NCI-H1417 (cell line): ENCODE measurements around the gene ZFHX3.
"Not testable (repeated sequence)": the region's sequence is repeated elsewhere in the genome, so short reads cannot be mapped to it uniquely, and the experiment has no call there.

Source experiments
- DNase-seq, 3 experiments: peaks; one replicate each; lab custom pipeline; 2025; lab: John Stamatoyannopoulos, UW

Gene ZFHX3

GRCh38 chr16:72996291-72997062, 51.5 kb downstream of the ZFHX3 start:
- DNase-seq, result no peak

- not testable (repeated sequence) for DNase-seq
Observed at GRCh38 chr16:72995882-72996270, 52.1 kb downstream of the ZFHX3 start.

DNA sequence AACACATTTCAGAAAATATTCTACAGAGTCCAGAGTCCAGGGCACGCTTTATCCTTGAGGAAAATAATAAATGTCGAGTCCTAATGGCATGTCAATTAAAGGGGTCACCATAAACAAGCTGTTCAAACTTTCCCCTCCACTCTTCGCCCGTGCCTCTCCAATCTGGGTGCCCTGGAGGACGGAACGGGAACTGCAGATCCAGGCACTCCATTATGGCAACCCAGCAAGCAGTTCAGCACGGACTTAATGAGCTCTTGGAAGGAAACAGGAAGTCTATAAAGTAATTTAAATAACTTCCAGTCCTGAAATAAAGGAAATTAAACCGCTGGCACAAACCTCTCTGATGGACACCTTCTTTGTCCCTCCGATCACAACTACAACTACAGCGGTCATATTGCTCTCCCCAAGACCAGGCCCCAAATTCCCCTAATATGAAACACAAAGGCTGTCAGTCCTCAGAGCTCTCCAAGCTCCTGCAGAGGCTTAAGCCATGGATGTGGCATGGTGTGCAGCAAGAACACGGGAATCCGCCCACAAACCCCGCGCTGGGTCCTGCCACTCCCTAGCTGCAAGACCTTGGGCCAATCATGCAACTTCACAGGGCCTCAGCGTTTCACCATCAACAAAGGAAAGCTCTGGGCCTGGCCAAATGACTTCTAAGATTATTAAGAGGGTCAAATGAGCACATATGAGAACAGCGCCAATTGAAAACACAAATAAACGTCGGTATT, 52.6 kb downstream of the ZFHX3 start:
- peak in 1 of 3 experiments; percentile 44 for DNase-seq

DNA sequence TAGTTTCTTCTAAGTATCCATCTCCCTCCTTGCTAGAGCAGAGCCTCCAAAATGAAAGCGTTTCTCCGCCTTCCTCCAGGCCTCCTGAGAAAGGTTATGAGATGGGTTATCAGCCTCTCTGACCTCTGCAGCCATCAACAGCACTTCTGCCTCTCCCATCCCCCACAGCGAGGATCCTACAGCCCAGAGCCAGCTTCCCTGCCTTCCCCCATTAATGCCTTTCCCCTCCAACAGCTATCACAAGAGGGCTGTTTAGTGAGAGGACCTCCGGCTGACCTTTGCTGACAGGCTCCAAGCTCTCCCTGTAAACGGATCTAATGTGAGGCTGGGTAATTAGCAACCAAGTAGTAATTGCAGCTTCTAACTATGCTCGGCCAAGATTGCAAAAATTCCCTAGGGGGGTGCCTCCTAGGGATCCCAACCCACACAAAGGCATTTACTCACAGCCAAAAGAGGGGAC, 55.8 kb downstream of the ZFHX3 start:
- peak in 2 of 3 experiments; percentile 17 to 70 for DNase-seq

- no peak for DNase-seq
Observed at GRCh38 chr16:72991644-72992043, 56.3 kb downstream of the ZFHX3 start.

DNA sequence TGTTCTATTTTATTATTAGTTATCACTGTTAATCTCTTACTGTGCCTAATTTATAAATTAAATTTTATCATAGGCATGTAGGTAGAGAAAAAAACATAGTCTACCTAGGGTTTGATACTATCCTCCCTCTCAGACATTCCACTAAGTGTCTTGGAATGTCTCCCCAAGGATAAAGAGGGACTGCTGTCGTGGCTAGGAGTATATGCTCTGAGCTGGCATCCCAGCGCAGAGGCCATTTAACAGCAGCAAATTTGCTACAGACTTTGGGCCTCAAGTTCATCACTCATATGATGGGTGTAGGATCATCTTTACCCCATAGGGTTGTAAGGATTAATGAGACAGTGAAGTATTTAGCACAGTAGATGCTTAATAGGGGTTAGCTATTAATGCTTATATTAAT, 56.7 kb downstream of the ZFHX3 start:
- no peak for DNase-seq

- no peak for DNase-seq
Observed at GRCh38 chr16:72990571-72990970, 57.4 kb downstream of the ZFHX3 start.

DNA sequence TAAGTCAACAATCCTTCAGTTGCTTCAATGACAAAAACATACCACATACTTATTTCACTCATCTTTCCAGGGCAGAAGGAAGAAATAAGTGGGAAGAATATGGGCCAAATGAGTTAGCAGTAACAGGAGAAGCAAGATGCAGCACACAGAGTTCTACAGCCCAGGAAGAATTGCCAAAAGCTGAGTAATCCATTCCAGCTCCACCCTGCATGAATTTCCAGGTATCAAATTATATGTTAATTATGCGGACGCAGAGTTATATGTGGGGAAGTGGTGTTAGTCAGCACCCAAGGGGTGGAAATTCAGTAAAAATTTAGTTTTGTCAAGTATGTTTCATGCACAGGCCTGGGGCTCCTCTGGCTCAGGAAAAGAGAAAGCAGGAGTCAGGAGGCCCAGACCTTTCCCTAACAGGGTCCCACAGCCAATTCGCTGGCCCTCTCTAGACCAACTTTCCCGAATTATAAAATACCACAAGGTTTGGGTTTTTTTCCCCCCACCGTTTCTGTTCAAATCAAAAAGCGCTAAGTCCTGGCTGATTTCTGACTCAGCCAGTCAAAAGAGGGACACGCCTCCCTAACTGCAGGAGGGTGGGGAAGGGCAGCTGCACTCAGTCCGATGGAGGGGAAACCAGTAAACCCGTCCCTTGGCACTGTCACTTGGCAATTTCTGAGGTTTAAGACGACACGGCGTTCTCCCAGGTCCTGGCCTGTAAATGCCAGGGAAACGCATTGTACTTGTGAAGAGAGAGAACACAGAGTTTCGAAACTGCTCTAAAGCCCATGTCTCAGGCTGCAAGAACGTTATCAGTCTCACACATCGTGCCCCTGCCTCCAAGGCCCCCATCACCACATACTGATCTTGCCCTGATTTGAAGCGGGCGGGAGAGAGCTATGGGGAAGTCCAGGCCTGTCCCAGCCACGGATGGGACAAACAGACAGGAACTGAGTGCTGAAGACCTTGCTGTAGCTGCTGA, 58.1 kb downstream of the ZFHX3 start:
- no peak for DNase-seq

DNA sequence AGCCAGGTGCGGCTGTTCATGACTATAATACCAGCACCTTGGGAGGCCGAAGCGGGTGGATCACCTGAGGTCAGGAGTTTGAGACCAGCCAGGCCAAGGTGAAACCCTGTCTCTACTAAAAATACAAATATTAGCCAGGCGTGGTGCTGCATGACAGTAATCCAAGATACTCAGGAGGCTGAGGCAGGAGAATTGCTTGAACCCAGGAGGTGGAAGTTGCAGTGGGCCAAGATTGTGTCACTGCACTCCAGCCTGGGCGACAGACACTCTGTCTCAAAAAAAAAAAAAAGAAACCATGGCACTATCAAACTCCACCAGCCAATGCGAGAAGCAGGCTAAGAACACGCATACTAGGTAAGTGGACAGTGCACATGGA, 58.7 kb downstream of the ZFHX3 start:
- DNase-seq, result not testable (repeated sequence)

DNA sequence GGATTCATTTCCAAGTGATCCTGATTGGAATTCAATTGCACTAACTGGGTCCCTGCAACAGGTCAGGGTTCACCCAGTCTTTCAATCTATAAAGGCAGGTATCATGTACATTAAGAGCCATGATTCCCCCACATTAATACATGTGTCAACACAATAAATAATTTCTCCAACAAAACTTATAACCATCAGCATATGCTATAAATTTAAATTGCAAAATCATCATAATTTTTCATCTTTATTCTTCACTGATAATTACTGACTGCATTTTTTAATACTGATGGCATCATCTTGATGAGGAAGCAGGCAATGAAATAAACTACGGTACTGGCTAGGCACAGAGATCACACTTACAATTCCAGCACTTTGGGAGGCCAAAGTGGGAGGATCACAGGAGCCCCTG, 59.4 kb downstream of the ZFHX3 start:
- no peak for DNase-seq

- DNase-seq, result peak in 1 of 3 experiments; percentile 16
Observed at GRCh38 chr16:72987480-72987901, 60.4 kb downstream of the ZFHX3 start.

- no peak for DNase-seq
Observed at GRCh38 chr16:72985995-72986394, 61.9 kb downstream of the ZFHX3 start.

- no peak for DNase-seq
Observed at GRCh38 chr16:72985148-72985941, 62.6 kb downstream of the ZFHX3 start.

DNA sequence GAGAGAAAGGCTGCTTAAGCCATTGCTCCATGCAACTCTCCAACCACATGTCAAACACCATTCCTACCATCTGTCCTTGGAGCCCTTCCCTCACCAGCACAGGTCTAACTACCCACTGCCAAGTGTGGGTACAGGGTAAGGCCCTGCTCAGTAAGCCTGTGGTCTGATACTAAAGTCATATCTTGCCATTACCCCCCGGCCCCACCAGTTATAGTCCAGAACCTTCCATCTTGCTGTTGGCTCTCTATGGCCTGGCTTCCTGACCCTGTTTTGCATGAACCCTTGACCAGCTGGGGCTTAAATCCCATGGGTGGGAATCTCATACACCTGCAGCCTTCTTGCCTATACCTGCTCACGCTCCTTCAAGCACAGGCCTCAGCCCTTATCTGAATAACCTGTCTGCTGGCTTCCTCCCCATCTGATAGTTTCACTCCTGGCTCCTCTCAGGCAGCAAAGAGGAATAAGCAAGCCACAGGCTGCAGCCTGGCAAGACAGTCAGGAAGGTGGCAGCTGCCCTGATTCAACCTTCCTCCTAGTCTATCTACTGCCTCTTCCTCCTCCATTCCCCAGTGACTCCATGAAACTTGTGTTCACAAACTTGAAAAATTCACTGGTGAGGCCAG, 64.1 kb downstream of the ZFHX3 start:
- DNase-seq, result no peak

- no peak for DNase-seq
Observed at GRCh38 chr16:72983241-72983640, 64.7 kb downstream of the ZFHX3 start.

DNA sequence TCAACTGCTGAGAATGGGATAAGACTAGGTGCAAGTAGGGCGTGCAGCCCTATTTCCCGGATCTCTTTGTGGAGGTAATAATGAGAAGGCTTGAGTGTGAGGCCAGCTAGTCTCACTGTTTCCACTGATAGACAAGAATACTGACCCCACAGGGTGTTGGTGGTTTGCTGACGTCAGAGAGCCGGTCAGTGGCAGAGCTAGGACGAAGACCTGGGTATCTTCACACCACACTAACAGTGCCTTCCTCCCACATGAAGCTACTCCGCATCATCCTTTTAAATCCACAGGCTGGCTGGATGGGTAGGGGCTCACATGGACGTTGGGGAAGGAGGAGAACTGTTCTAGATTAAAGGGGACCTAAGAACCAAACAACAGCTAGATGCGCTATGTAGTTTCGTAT, 68.0 kb downstream of the ZFHX3 start:
- DNase-seq, result no peak

- DNase-seq, result no peak
Observed at GRCh38 chr16:72978212-72978611, 69.7 kb downstream of the ZFHX3 start.

DNA sequence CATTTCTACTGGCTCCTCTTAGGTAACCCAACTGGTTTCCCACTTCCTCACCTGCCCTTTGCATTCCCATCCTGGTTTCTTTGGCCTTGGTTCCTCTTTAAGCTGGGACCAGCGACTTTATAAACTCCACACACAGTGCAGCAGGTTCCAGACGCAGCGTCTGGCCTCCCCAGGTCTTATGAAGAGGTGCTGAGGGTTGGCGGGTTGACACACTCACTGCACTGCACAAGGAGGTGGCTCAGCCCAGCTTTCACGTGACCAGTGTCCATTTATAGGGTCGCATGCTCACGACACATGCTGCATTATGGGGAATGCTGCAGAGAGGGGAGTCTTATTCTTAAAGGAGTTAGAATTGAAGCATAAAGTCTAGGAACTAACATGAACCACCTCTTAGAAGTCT, 70.8 kb downstream of the ZFHX3 start:
- no peak for DNase-seq

DNA sequence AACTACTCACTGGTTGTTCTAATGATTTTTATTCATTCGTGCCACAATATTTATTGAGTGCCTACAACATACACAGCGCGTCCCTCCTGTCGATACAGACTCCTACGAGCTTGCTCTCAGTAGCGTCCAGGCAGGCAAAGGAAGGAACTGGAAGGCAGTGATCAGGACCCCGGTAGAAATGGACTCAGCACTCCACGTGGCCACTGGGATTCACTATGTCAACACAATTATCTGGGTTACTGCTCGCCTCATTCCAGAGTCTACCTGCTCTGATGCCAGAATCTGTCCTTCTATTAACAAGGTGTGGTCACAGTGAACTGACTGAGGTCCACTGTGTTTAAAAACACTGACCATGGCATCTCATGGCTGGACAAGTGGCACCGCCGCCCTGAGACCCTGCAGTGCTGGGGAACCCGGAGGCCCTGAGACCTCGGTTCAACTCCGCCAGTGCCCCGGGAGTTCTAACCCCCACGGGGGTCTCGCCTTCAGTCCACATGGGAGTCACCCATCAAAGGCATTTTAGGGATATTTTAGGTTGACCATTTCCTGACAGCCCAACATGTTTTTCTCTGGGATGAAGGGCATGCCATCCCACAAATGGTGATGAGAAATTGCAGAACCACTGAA, 71.4 kb downstream of the ZFHX3 start:
- no peak for DNase-seq

DNA sequence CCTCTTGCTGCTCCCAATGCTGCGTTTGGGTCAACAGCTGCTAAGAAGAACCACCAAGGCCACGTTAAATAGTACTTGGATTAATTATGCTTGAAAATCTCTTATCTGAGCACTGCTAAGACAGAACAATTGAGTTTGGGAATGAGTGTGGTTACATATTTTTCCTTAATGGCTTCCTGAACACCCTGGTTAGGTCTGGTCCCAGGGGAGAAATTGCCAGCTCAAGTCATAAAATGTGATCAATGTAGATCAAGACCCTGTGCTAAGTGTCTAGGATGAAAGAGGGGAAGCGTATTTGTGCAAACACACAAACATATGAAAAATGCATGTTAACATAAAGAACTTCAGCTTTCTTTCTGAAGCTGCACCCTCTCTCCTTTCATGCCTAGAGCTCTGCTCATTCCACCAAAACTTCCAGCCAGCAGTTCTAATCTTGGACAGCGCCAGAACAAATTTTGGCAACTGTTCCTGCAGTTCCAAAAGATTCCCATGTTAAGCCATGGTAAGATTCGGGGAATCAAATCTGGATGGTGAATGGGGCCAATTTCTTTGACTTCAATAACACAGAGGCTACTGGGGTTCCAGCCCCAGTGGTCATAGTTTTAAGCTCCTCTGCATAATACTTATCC, 72.0 kb downstream of the ZFHX3 start:
- no peak for DNase-seq
